NCI-H82 treated with DMSO at 0.1 percent for 48 hours (cell line): ENCODE results near the gene ZNF607.
"Not testable (repeated sequence)": the region's sequence is repeated elsewhere in the genome, so short reads cannot be mapped to it uniquely, and the experiment has no call there.

Experiments used
- DNase-seq: peaks from one replicate; lab custom pipeline; 2025; ENCODE audit not compliant: unreplicated experiment; lab: John Stamatoyannopoulos, UW

ZNF607 gene

GRCh38 chr19:37719111-37719926 lies at the start of gene ZNF607:
Gene ZNF607, minus strand, starts transcription at chr19:37719761. Its CDS starts 8,143 bp downstream, at chr19:37711618.
- peak; percentile 95 for DNase-seq

- no peak for DNase-seq
These were observed 43.9 kb upstream of the ZNF607 start for GRCh38 chr19:37763488-37763887.

- DNase-seq, result not testable (repeated sequence)
These were observed 38.1 kb upstream of the ZNF607 start for GRCh38 chr19:37757683-37758082.

- no peak for DNase-seq
These were observed 18.8 kb upstream of the ZNF607 start for GRCh38 chr19:37738371-37738770.

- no peak for DNase-seq
These were observed 5.6 kb upstream of the ZNF607 start for GRCh38 chr19:37725181-37725580.

GRCh38 chr19:37719927-37720265 lies 335 bp upstream of the ZNF607 start:
- DNase-seq, result no peak

GRCh38 chr19:37718304-37718703 lies 1.3 kb downstream of the ZNF607 start:
- peak; percentile 42 for DNase-seq

GRCh38 chr19:37716140-37716539 lies 3.4 kb downstream of the ZNF607 start:
- DNase-seq, result no peak

- DNase-seq, result no peak
These were observed 13.4 kb downstream of the ZNF607 start for GRCh38 chr19:37706052-37706605.

- DNase-seq, result no peak
These were observed 20.5 kb downstream of the ZNF607 start for GRCh38 chr19:37699057-37699456.

GRCh38 chr19:37698216-37698615 lies 21.3 kb downstream of the ZNF607 start:
- no peak for DNase-seq

GRCh38 chr19:37695144-37695899 lies 24.2 kb downstream of the ZNF607 start:
- no peak for DNase-seq

GRCh38 chr19:37692956-37693620 lies 26.5 kb downstream of the ZNF607 start:
- DNase-seq, result no peak

GRCh38 chr19:37691881-37692504 lies 27.6 kb downstream of the ZNF607 start:
- DNase-seq, result peak; percentile 73

- no peak for DNase-seq
These were observed 36.0 kb downstream of the ZNF607 start for GRCh38 chr19:37683520-37683919.

GRCh38 chr19:37669450-37669914 lies 50.1 kb downstream of the ZNF607 start:
- DNase-seq, result no peak

- not testable (repeated sequence) for DNase-seq
These were observed 62.4 kb downstream of the ZNF607 start for GRCh38 chr19:37657157-37657556.

GRCh38 chr19:37655689-37656371 lies 63.7 kb downstream of the ZNF607 start:
- DNase-seq, result peak; percentile 78

GRCh38 chr19:37655301-37655688 lies 64.3 kb downstream of the ZNF607 start, which contains the start of gene ZFP30:
Gene ZFP30, minus strand, starts transcription at chr19:37655465. Its CDS starts 7,643 bp downstream, at chr19:37647822.
- peak; percentile 84 for DNase-seq

- DNase-seq, result peak; percentile 41
These were observed 64.8 kb downstream of the ZNF607 start for GRCh38 chr19:37654629-37655300.
